Esophagus muscularis mucosa (tissue), 3 donors: ENCODE measurements around the gene MEMO1.

Experiments used
- POLR2A ChIP-seq: fragments of 450-650 bp; IDR thresholded peaks from one replicate; pipeline ENCODE4 v1.6.1; 2017; ENCODE audit warnings: antibody characterized with exemption, moderate library complexity, mild to moderate bottlenecking, low read depth
- POLR2AphosphoS5 ChIP-seq, 2 donors: sonication (generic); formaldehyde crosslinking; IDR thresholded peaks; one replicate each; pipeline ENCODE4 v1.6.1; 2017; ENCODE audit warnings: antibody characterized with exemption in 2 of 2
- TF ChIP-seq, protein P1 (sequence below), 3 experiments: fragments of 200-600 bp in 2 of 3; fragments of 450-650 bp in 1 of 3; sonication (generic) in 2 of 3; IDR thresholded peaks; one replicate each; pipeline ENCODE4 v1.5.1; 2017 to 2019; ENCODE audit warnings: antibody characterized with exemption in 3 of 3, mild to moderate bottlenecking in 2 of 3, moderate library complexity in 1 of 3

DNA sequence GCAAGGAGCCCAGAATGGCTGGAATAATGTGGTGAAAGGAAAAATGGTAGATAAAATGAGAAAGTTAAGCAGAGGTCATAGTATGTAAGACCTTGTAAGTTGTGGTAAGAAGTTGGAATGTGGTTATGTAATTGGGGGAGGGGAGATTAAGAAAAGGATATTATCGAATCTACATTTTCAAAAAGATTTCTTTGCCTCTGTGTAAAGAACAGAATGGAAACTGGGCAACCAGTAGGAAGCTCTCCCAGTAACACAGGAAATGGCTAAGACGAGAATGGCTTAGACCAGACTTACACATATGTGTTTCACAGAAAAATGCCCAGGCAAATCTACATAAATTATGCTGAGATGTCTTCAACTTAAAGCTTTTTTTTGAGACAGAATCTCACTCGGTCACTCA lies 13.2 kb downstream of the MEMO1 start:
- TF ChIP-seq POLR2AphosphoS5 (IDR thresholded peaks at IDR 0.05) (no peak), POLR2A (no peak)
- TF ChIP-seq, protein P1, sequence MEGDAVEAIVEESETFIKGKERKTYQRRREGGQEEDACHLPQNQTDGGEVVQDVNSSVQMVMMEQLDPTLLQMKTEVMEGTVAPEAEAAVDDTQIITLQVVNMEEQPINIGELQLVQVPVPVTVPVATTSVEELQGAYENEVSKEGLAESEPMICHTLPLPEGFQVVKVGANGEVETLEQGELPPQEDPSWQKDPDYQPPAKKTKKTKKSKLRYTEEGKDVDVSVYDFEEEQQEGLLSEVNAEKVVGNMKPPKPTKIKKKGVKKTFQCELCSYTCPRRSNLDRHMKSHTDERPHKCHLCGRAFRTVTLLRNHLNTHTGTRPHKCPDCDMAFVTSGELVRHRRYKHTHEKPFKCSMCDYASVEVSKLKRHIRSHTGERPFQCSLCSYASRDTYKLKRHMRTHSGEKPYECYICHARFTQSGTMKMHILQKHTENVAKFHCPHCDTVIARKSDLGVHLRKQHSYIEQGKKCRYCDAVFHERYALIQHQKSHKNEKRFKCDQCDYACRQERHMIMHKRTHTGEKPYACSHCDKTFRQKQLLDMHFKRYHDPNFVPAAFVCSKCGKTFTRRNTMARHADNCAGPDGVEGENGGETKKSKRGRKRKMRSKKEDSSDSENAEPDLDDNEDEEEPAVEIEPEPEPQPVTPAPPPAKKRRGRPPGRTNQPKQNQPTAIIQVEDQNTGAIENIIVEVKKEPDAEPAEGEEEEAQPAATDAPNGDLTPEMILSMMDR (IDR thresholded peaks at IDR 0.05), result no peak
